GM23338 (cell line): Measurements from ENCODE around the gene BBLN. TPM values are rescaled to one million over a fixed set of nuclear protein-coding genes. Genes with fewer than 3 reads are reported as not detected.
A peak's percentile ranks its signal among the peaks of the same experiment; 100 is the strongest.

Source experiments
- ATAC-seq: fragments of 200-7000 bp; cut with Tn5 transposase; 3 replicates; pipeline ENCODE4 v1.9.1; 2020
- DNase-seq: peaks from one replicate; pipeline ENCODE4 v3.0.0-alpha.2; 2015; ENCODE audit warnings: low spot score
- H2AFZ ChIP-seq: fragments of 200-600 bp; sonication (generic); 2 replicates; pipeline ENCODE4 v1.8.0; 2016; ENCODE audit warnings: antibody characterized with exemption, mild to moderate bottlenecking, moderate library complexity
- H3F3A ChIP-seq: fragments of 200-600 bp; sonication (generic); replicated peaks from 2 replicates; pipeline ENCODE4 v1.8.0; 2017; ENCODE audit warnings: antibody characterized with exemption, mixed run types, low read depth
- H3K27ac ChIP-seq: fragments of 200-600 bp; sonication (generic); 2 replicates; pipeline ENCODE4 v1.6.1; 2016; ENCODE audit warnings: low read depth
- H3K27me3 ChIP-seq: fragments of 200-600 bp; sonication (generic); 2 replicates; pipeline ENCODE4 v1.8.0; 2016; ENCODE audit warnings: mild to moderate bottlenecking, mixed run types, moderate library complexity; ENCODE audit not compliant: insufficient read depth
- H3K36me3 ChIP-seq: fragments of 200-600 bp; sonication (generic); 2 replicates; pipeline ENCODE4 v1.8.0; 2016; ENCODE audit warnings: mild to moderate bottlenecking; ENCODE audit not compliant: insufficient read depth
- H3K4me1 ChIP-seq: fragments of 200-600 bp; sonication (generic); 2 replicates; pipeline ENCODE4 v1.8.0; 2016; ENCODE audit warnings: mild to moderate bottlenecking, moderate library complexity; ENCODE audit not compliant: insufficient read depth
- H3K4me2 ChIP-seq: fragments of 200-600 bp; sonication (generic); 2 replicates; pipeline ENCODE4 v1.7.1; 2017; ENCODE audit warnings: mixed run types
- H3K4me3 ChIP-seq: fragments of 200-600 bp; sonication (generic); 2 replicates; pipeline ENCODE4 v1.6.1; 2016; ENCODE audit warnings: mixed run types
- H3K79me2 ChIP-seq: fragments of 200-600 bp; sonication (generic); replicated peaks from 2 replicates; pipeline ENCODE4 v1.8.0; 2017; ENCODE audit warnings: mild to moderate bottlenecking; ENCODE audit not compliant: insufficient read depth
- H3K9me2 ChIP-seq: fragments of 200-600 bp; sonication (generic); 2 replicates; pipeline ENCODE4 v1.8.0; 2017; ENCODE audit not compliant: insufficient read depth
- H4K20me1 ChIP-seq: fragments of 200-600 bp; sonication (generic); replicated peaks from 2 replicates; pipeline ENCODE4 v1.8.0; 2017; ENCODE audit warnings: mild to moderate bottlenecking; ENCODE audit not compliant: insufficient read depth
- H3K27ac Mint-ChIP-seq: 2 replicates; pipeline ENCODE4 v1.8.0; 2020; ENCODE audit warnings: inconsistent platforms, mild to moderate bottlenecking, moderate library complexity, mixed read lengths
- H3K27me3 Mint-ChIP-seq: 3 replicates; pipeline ENCODE4 v1.8.0; 2022; ENCODE audit warnings: low read depth, mild to moderate bottlenecking, moderate library complexity, mixed read lengths, inconsistent platforms; ENCODE audit not compliant: insufficient read depth, poor library complexity
- H3K36me3 Mint-ChIP-seq: 3 replicates; pipeline ENCODE4 v1.8.0; 2021; ENCODE audit warnings: low read depth, mild to moderate bottlenecking, inconsistent platforms, moderate library complexity, mixed read lengths
- H3K4me1 Mint-ChIP-seq: 3 replicates; pipeline ENCODE4 v1.8.0; 2020; ENCODE audit warnings: mild to moderate bottlenecking, inconsistent platforms, mixed read lengths
- H3K4me3 Mint-ChIP-seq: 3 replicates; pipeline ENCODE4 v1.8.0; 2021; ENCODE audit warnings: moderate library complexity, mild to moderate bottlenecking, inconsistent platforms, mixed read lengths
- H3K9me3 Mint-ChIP-seq: 3 replicates; pipeline ENCODE4 v1.8.0; 2020; ENCODE audit warnings: moderate library complexity, mild to moderate bottlenecking, inconsistent platforms, mixed read lengths
- CREB1 ChIP-seq: fragments of 250-450 bp; sonication (Bioruptor Pico); IDR thresholded peaks from 2 replicates; pipeline ENCODE4 v1.5.0; 2020; ENCODE audit warnings: low read depth, mild to moderate bottlenecking, moderate library complexity
- CTCF ChIP-seq, 2 experiments: fragments of 200-600 bp in 1 of 2; sonication (generic) in 1 of 2; conservative IDR thresholded peaks; 2 replicates each; pipeline versions ENCODE4 v1.5.1 to v1.6.1; 2016 to 2017; ENCODE audit warnings: antibody characterized with exemption in 2 of 2, low read depth in 2 of 2, mild to moderate bottlenecking in 2 of 2, moderate library complexity in 1 of 2
- ETS1 ChIP-seq: IDR thresholded peaks from 2 replicates; pipeline ENCODE4 v1.6.1; 2016; ENCODE audit warnings: antibody characterized with exemption
- EZH2 ChIP-seq: fragments of 200-600 bp; sonication (generic); IDR thresholded peaks from one replicate; pipeline ENCODE4 v1.8.0; 2017; ENCODE audit warnings: antibody characterized with exemption, mild to moderate bottlenecking, low read depth; ENCODE audit not compliant: unreplicated experiment
- EZH2phosphoT487 ChIP-seq: fragments of 200-600 bp; sonication (generic); IDR thresholded peaks from one replicate; pipeline ENCODE4 v1.8.1; 2018; ENCODE audit warnings: antibody characterized with exemption; ENCODE audit not compliant: unreplicated experiment
- JUNB ChIP-seq: IDR thresholded peaks from one replicate; pipeline ENCODE4 v1.6.1; 2016; ENCODE audit warnings: antibody characterized with exemption; ENCODE audit not compliant: unreplicated experiment
- NANOG ChIP-seq: IDR thresholded peaks from 2 replicates; pipeline ENCODE4 v1.6.1; 2016; ENCODE audit warnings: antibody characterized with exemption, borderline replicate concordance
- POLR2AphosphoS5 ChIP-seq: IDR thresholded peaks from 2 replicates; pipeline ENCODE4 v1.6.1; 2016; ENCODE audit warnings: antibody characterized with exemption, low read depth
- STAT1 ChIP-seq: IDR thresholded peaks from one replicate; pipeline ENCODE4 v1.6.1; 2016; ENCODE audit warnings: antibody characterized with exemption; ENCODE audit not compliant: unreplicated experiment
- ZNF114 ChIP-seq: fragments of 250-450 bp; sonication (Bioruptor Pico); IDR thresholded peaks from 2 replicates; pipeline ENCODE4 v1.5.0; 2020; ENCODE audit warnings: mild to moderate bottlenecking, moderate library complexity
- ZNF462 ChIP-seq: fragments of 250-450 bp; sonication (Bioruptor Pico); IDR thresholded peaks from 2 replicates; pipeline ENCODE4 v1.5.0; 2020; ENCODE audit warnings: mild to moderate bottlenecking, moderate library complexity
- polyA plus RNA-seq: library from polyadenylated mRNA; unstranded; fragments of >200 nt; fragmentation: Nextera tagmentation; extraction: Ambion mirVana; gene quantifications from 2 replicates; pipeline ENCODE4 v1.2.1, GENCODE V29; 2016
- total RNA-seq: library from RNA; depleted of rRNA; stranded (reverse); fragments of >200 nt; shearing (Covaris generic); gene quantifications from 2 replicates; pipeline ENCODE4 v1.2.3, GENCODE V29; 2014

The BBLN gene
- total and polyA plus RNA-seq, 2 experiments from 2014 or later: 171 to 246 TPM

- DNase-seq: no peak
- H3K9me2 ChIP-seq: no peaks in the 10 kb centered on the region
- no peak for ATAC-seq
- peak overlapping the region; percentile 94 for H3K4me2 ChIP-seq
- peak overlapping the region; percentile 94 for H3K4me3 ChIP-seq
- H3K4me1 ChIP-seq: peaks cover 4% of the 10 kb centered on the region; the same call in 1 of the 2 replicates
- H3K36me3 ChIP-seq: no peaks in the 10 kb centered on the region
- peaks cover 3% of the 10 kb centered on the region for H3K27me3 Mint-ChIP-seq
- H3K27ac Mint-ChIP-seq: no peak overlapping the region
- H3K27ac ChIP-seq: no peak overlapping the region
- 0 out of 2 replicates have a peak, but pooled peaks cover 5% of the 10 kb centered on the region for H4K20me1 ChIP-seq
- H3K27me3 ChIP-seq: no peaks in the 10 kb centered on the region
- no peak overlapping the region for H2AFZ ChIP-seq
- no peaks in the 10 kb centered on the region for H3K9me3 Mint-ChIP-seq
- no peaks in the 10 kb centered on the region for H3K79me2 ChIP-seq
- peaks cover 24% of the 10 kb centered on the region for H3K36me3 Mint-ChIP-seq
- H3F3A ChIP-seq: peaks cover 4% of the 10 kb centered on the region; the same call in 1 of the 2 replicates
- peaks cover 4% of the 10 kb centered on the region; the same call in 2 of the 3 replicates for H3K4me1 Mint-ChIP-seq
- H3K4me3 Mint-ChIP-seq: peak overlapping the region; percentile 76
- no peak for TF ChIP-seq NANOG
- no peak for TF ChIP-seq CTCF (conservative IDR thresholded peaks at IDR 0.05; ENCODE audit: low read depth in 2 of 2)
- no peak for TF ChIP-seq POLR2AphosphoS5
- TF ChIP-seq CREB1 (CRISPR knock-in tag): no peak
- no peak for TF ChIP-seq ETS1
- no peak for TF ChIP-seq EZH2
Observed at GRCh38 chr9:128161215-128161902, 1.3 kb downstream of the BBLN start.

- Histone ChIP-seq H3K4me1 (peaks cover 4% of the 10 kb centered on the region; the same call in 1 of the 2 replicates), H3K9me2 (no peaks in the 10 kb centered on the region), H4K20me1 (0 out of 2 replicates have a peak, but pooled peaks cover 5% of the 10 kb centered on the region), H3F3A (peaks cover 4% of the 10 kb centered on the region; the same call in 1 of the 2 replicates), H3K79me2 (no peaks in the 10 kb centered on the region), H3K4me2 (no peak overlapping the region), H3K36me3 (0 out of 2 replicates have a peak, but pooled peaks cover 3% of the 10 kb centered on the region), H3K27me3 (no peaks in the 10 kb centered on the region), H3K4me3 (no peak overlapping the region), H2AFZ (no peak overlapping the region), H3K27ac (no peak overlapping the region)
- no peak for ATAC-seq
- Mint-ChIP-seq H3K27ac (0 out of 2 replicates have a peak overlapping the region, but pooled peaks have one; percentile 10), H3K4me3 (peak overlapping the region; percentile 11; the same call in 1 of the 3 replicates), H3K36me3 (peaks cover 31% of the 10 kb centered on the region), H3K9me3 (no peaks in the 10 kb centered on the region), H3K27me3 (peaks cover 3% of the 10 kb centered on the region), H3K4me1 (peaks cover 4% of the 10 kb centered on the region; the same call in 2 of the 3 replicates)
- no peak for DNase-seq
- no peak for TF ChIP-seq JUNB
- no peak for TF ChIP-seq ZNF462 (CRISPR knock-in tag)
- no peak for TF ChIP-seq STAT1
- TF ChIP-seq EZH2phosphoT487: no peak
- TF ChIP-seq NANOG: no peak
- no peak for TF ChIP-seq ZNF114 (CRISPR knock-in tag)
Observed at GRCh38 chr9:128162215-128163026, 2.4 kb downstream of the BBLN start.
